Activated CD8-positive, alpha-beta memory T cell treated with anti-CD3 and anti-CD28 coated beads for 48 hours (primary cell): ENCODE results near the gene KATNIP.

Source experiments
- DNase-seq, 3 experiments: peaks; one replicate each; pipeline ENCODE4 v3.0.0-alpha.2; 2020; ENCODE audit warnings: low read depth in 2 of 3, low spot score in 2 of 3

The KATNIP gene

GRCh38 chr16:27582883-27583282 is 32.9 kb downstream of the KATNIP start:
- no peak for DNase-seq

GRCh38 chr16:27583634-27584033 is 33.7 kb downstream of the KATNIP start:
- DNase-seq: no peak

- DNase-seq: no peak
Measured at GRCh38 chr16:27585200-27585599, 35.3 kb downstream of the KATNIP start.

- no peak for DNase-seq
Measured at GRCh38 chr16:27586711-27587110, 36.8 kb downstream of the KATNIP start.

- no peak for DNase-seq
Measured at GRCh38 chr16:27588057-27588456, 38.1 kb downstream of the KATNIP start.

GRCh38 chr16:27591837-27592236 is 41.9 kb downstream of the KATNIP start:
- DNase-seq: no peak

GRCh38 chr16:27595475-27595874 is 45.5 kb downstream of the KATNIP start:
- DNase-seq: no peak

- no peak for DNase-seq
Measured at GRCh38 chr16:27595993-27596392, 46.0 kb downstream of the KATNIP start.

GRCh38 chr16:27596411-27596810 is 46.5 kb downstream of the KATNIP start:
- DNase-seq: no peak

- DNase-seq: no peak
Measured at GRCh38 chr16:27597361-27597760, 47.4 kb downstream of the KATNIP start.

GRCh38 chr16:27598220-27598619 is 48.3 kb downstream of the KATNIP start:
- DNase-seq: no peak

- no peak for DNase-seq
Measured at GRCh38 chr16:27598931-27599565, 49.1 kb downstream of the KATNIP start.

GRCh38 chr16:27599606-27600005 is 49.7 kb downstream of the KATNIP start:
- DNase-seq: no peak
